Measurements from ENCODE around the gene TGFBR2. TPM values are rescaled to one million over a fixed set of nuclear protein-coding genes. Genes with fewer than 3 reads are reported as not detected.

Gene TGFBR2
- total and polyA plus RNA-seq, 2 experiments from 2014 or later, result 42.2 to 52.8 TPM

DNA sequence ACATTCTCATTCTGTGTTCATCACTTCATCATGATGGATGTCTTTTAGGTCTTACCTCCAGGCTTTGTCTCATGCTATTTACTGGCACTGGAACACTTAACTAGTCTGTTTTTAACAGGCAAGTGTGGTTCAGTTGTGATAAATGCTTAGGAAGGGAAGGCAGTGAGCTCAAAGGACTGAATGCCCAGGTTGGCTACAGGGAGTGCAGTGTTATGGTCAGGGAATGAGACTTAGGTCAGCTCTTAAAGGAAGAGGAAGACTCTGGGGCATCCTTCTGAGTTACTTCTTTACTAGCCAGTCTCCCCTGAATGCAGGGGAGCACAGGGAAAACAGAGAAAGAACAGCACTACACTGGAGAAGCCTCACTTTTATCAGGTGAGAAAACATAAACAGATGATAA is 72.6 kb downstream of the TGFBR2 start:
- no peaks in the 10 kb centered on the region for H3K36me3 ChIP-seq (replicated peaks; ENCODE audit: insufficient read depth, low read depth)
- no peak for DNase-seq (ENCODE audit: low spot score)
- no peaks in the 10 kb centered on the region for H3K27me3 ChIP-seq
- no peaks in the 10 kb centered on the region for H3K9me2 ChIP-seq (replicated peaks; ENCODE audit: insufficient read depth)
- H3K79me2 ChIP-seq, result peaks cover 24% of the 10 kb centered on the region
- no peak overlapping the region for H3K4me3 ChIP-seq
- H3K9me3 ChIP-seq (ENCODE audit: low read depth), result no peaks in the 10 kb centered on the region
- no peak overlapping the region for H2AFZ ChIP-seq
- TF ChIP-seq, protein P1, sequence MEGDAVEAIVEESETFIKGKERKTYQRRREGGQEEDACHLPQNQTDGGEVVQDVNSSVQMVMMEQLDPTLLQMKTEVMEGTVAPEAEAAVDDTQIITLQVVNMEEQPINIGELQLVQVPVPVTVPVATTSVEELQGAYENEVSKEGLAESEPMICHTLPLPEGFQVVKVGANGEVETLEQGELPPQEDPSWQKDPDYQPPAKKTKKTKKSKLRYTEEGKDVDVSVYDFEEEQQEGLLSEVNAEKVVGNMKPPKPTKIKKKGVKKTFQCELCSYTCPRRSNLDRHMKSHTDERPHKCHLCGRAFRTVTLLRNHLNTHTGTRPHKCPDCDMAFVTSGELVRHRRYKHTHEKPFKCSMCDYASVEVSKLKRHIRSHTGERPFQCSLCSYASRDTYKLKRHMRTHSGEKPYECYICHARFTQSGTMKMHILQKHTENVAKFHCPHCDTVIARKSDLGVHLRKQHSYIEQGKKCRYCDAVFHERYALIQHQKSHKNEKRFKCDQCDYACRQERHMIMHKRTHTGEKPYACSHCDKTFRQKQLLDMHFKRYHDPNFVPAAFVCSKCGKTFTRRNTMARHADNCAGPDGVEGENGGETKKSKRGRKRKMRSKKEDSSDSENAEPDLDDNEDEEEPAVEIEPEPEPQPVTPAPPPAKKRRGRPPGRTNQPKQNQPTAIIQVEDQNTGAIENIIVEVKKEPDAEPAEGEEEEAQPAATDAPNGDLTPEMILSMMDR (IDR thresholded peaks at IDR 0.05; ENCODE audit: poor library complexity), result no peak
- no peak for TF ChIP-seq EZH2 (IDR thresholded peaks at IDR 0.05; ENCODE audit: borderline replicate concordance)
- no peak for TF ChIP-seq EZH2phosphoT487 (IDR thresholded peaks at IDR 0.05; ENCODE audit: low read depth, severe bottlenecking, unreplicated experiment)
- H4K20me1 ChIP-seq (ENCODE audit: insufficient read depth, poor library complexity, severe bottlenecking), result no peaks in the 10 kb centered on the region
- H3K4me2 ChIP-seq, result no peak overlapping the region
- H3K27ac ChIP-seq, result no peak overlapping the region
- H3K4me1 ChIP-seq (ENCODE audit: insufficient read depth), result peaks cover 6% of the 10 kb centered on the region

DNA sequence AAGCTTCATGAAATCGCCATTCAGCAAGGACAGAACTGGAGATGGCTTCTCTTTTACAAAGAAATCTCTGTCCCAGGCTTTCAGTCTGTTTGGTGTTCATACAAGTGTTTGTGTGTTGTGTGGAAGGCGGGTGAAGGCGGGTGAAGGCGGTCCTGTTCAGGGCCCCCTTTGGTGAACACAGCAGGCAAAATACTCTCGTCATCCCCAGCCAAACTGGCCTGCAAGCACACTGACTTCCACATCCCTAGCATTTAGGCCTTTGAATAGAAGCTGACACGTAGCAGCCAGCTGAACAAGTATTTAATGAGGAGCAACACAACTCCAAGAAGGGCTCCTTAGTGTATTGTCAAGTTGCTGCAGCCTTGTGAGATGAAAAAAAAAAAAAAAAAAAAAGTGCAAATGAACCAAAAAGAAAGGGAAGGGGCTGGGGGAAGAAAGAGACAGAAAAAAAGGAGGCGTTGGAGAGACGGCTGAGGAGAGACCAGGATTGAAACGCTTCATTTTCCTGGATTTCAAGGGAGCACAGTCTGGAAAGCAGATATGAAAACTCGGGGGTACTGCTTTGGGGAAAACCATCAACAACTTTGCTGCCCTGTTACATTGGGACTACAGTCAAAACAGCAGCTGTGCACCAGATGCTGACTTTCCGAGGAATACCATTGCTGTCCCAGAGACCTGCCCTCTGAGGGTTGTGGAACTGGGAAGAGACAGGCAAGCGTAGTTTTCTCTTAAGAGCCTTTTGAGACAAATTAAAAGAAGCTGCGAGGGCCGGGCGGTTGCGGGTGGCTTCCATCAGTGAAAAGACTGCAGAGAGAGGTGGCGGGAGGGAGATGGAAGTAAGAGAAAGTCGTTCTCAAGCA is 74.6 kb downstream of the TGFBR2 start:
- Histone ChIP-seq H2AFZ (no peak overlapping the region), H3K9me3 (ENCODE audit: low read depth) (no peaks in the 10 kb centered on the region), H3K27me3 (no peaks in the 10 kb centered on the region), H3K79me2 (peaks cover 20% of the 10 kb centered on the region), H3K9me2 (replicated peaks; ENCODE audit: insufficient read depth) (no peaks in the 10 kb centered on the region), H3K36me3 (replicated peaks; ENCODE audit: insufficient read depth, low read depth) (no peaks in the 10 kb centered on the region), H3K4me1 (ENCODE audit: insufficient read depth) (peaks cover 6% of the 10 kb centered on the region), H4K20me1 (ENCODE audit: insufficient read depth, poor library complexity, severe bottlenecking) (no peaks in the 10 kb centered on the region), H3K4me3 (no peak overlapping the region), H3K27ac (peak overlapping the region; percentile 67), H3K4me2 (peak overlapping the region; percentile 41)
- DNase-seq (ENCODE audit: low spot score), result peak; percentile 14
- WGBS (ENCODE audit: low lambda C conversion rate, missing lambda C conversion rate), result 64% methylated on average over 18 of the region's 18 CpGs
- TF ChIP-seq, protein P1 (IDR thresholded peaks at IDR 0.05; ENCODE audit: poor library complexity), result no peak
- TF ChIP-seq EZH2 (IDR thresholded peaks at IDR 0.05; ENCODE audit: borderline replicate concordance), result no peak
- TF ChIP-seq EZH2phosphoT487 (IDR thresholded peaks at IDR 0.05; ENCODE audit: low read depth, severe bottlenecking, unreplicated experiment), result no peak

DNA sequence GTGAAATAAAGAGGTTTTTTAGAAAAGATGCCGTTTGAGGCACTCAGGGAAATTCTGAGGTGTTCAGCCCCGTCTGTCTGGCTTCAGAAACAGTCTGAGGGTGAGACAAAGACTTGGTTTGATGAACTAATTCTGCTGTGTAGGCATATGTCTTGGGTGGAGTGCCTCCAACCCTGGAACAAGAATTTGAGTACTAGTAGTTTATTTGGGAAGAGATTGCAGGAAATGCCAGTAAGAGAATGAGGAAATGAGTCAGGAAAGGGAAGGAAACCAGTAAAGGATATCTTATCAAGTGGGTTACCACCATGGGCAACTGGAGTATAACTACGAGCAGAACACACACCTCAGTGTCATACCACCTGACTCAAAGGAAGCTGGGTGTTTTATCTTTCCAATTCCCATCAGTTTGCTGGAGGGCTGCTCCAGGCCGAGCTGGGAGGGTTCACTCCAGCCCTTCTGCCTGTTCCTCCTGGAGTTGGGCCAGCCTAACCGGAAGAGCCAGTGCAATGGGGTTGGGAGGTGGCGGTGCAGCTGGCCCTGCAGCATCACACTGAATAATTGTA is 75.3 kb downstream of the TGFBR2 start:
- no peak overlapping the region for H2AFZ ChIP-seq
- peaks cover 6% of the 10 kb centered on the region for H3K4me1 ChIP-seq (ENCODE audit: insufficient read depth)
- H3K4me2 ChIP-seq, result peak overlapping the region; percentile 41
- H3K27me3 ChIP-seq, result no peaks in the 10 kb centered on the region
- peak overlapping the region; percentile 67 for H3K27ac ChIP-seq
- DNase-seq (ENCODE audit: low spot score), result no peak
- no peak overlapping the region for H3K4me3 ChIP-seq
- peaks cover 17% of the 10 kb centered on the region for H3K79me2 ChIP-seq
- H4K20me1 ChIP-seq (ENCODE audit: insufficient read depth, poor library complexity, severe bottlenecking), result no peaks in the 10 kb centered on the region
- 71% methylated on average over 6 of the region's 6 CpGs for WGBS (ENCODE audit: low lambda C conversion rate, missing lambda C conversion rate)
- H3K9me2 ChIP-seq (replicated peaks; ENCODE audit: insufficient read depth), result no peaks in the 10 kb centered on the region
- H3K9me3 ChIP-seq (ENCODE audit: low read depth), result no peaks in the 10 kb centered on the region
- H3K36me3 ChIP-seq (replicated peaks; ENCODE audit: insufficient read depth, low read depth), result no peaks in the 10 kb centered on the region
- TF ChIP-seq EZH2phosphoT487 (IDR thresholded peaks at IDR 0.05; ENCODE audit: low read depth, severe bottlenecking, unreplicated experiment) (no peak), EZH2 (IDR thresholded peaks at IDR 0.05; ENCODE audit: borderline replicate concordance) (no peak)
- TF ChIP-seq, protein P1 (IDR thresholded peaks at IDR 0.05; ENCODE audit: poor library complexity), result no peak
